Neural cell (in vitro differentiated cells): ENCODE data around the gene GOLGA2. TPM values are rescaled to one million over a fixed set of nuclear protein-coding genes. Genes with fewer than 3 reads are reported as not detected.
A peak's percentile ranks its signal among the peaks of the same experiment; 100 is the strongest.

Experiments
- H2AFZ ChIP-seq: fragments of 200-600, 300-800 bp; sonication (generic), shearing (Covaris generic); 2 replicates; pipeline ENCODE4 v1.6.0; 2014; ENCODE audit warnings: low read depth, mild to moderate bottlenecking, antibody characterized with exemption, low read length, moderate library complexity
- H3F3A ChIP-seq: fragments of 200-600 bp; shearing (Covaris generic); 2 replicates; pipeline ENCODE4 v1.6.1; 2016; ENCODE audit warnings: mild to moderate bottlenecking, moderate library complexity, mixed read lengths, antibody characterized with exemption, low read length; ENCODE audit not compliant: insufficient read depth, poor library complexity, severe bottlenecking
- H3K27ac ChIP-seq: fragments of 200-600, 300-800 bp; sonication (generic), shearing (Covaris generic); 2 replicates; pipeline ENCODE4 v1.5.1; 2014; ENCODE audit warnings: mild to moderate bottlenecking, low read length, moderate library complexity
- H3K27me3 ChIP-seq: fragments of 300-800, 200-600 bp; sonication (generic), shearing (Covaris generic); 2 replicates; pipeline ENCODE4 v1.6.0; 2014; ENCODE audit warnings: mild to moderate bottlenecking, low read depth, low read length, moderate library complexity; ENCODE audit not compliant: insufficient read depth
- H3K36me3 ChIP-seq: fragments of 300-800, 200-600 bp; sonication (generic), shearing (Covaris generic); 2 replicates; pipeline ENCODE4 v1.5.1; 2014; ENCODE audit warnings: mild to moderate bottlenecking, antibody characterized with exemption, low read length, moderate library complexity; ENCODE audit not compliant: insufficient read depth
- H3K4me2 ChIP-seq: fragments of 300-800, 200-600 bp; sonication (generic), shearing (Covaris generic); 2 replicates; pipeline ENCODE4 v1.6.0; 2014; ENCODE audit warnings: mild to moderate bottlenecking, low read length
- H3K4me3 ChIP-seq: fragments of 300-800, 200-600 bp; sonication (generic), shearing (Covaris generic); 2 replicates; pipeline ENCODE4 v1.5.1; 2014; ENCODE audit warnings: mild to moderate bottlenecking, low read length, moderate library complexity
- H3K79me2 ChIP-seq: fragments of 200-600 bp; shearing (Covaris generic); replicated peaks from 2 replicates; pipeline ENCODE4 v1.6.0; 2014; ENCODE audit warnings: mild to moderate bottlenecking, low read length, moderate library complexity; ENCODE audit not compliant: insufficient read depth
- H3K9ac ChIP-seq: fragments of 300-800, 200-600 bp; sonication (generic), shearing (Covaris generic); 2 replicates; pipeline ENCODE4 v1.6.1; 2016; ENCODE audit warnings: mild to moderate bottlenecking, low read length, mixed read lengths
- H3K9me2 ChIP-seq: fragments of 200-600 bp; shearing (Covaris generic); 2 replicates; pipeline ENCODE4 v1.6.1; 2016; ENCODE audit warnings: mild to moderate bottlenecking, low read length, mixed read lengths; ENCODE audit not compliant: insufficient read depth
- H3K9me3 ChIP-seq: fragments of 200-600, 300-800 bp; sonication (generic), shearing (Covaris generic); 2 replicates; pipeline ENCODE4 v1.6.1; 2016; ENCODE audit warnings: mild to moderate bottlenecking, mixed run types, low read length, moderate library complexity, mixed read lengths
- H4K20me1 ChIP-seq: fragments of 200-600 bp; shearing (Covaris generic); 2 replicates; pipeline ENCODE4 v1.6.1; 2016; ENCODE audit warnings: mild to moderate bottlenecking, mixed run types; ENCODE audit not compliant: insufficient read depth
- EP300 ChIP-seq: fragments of 450-650 bp; conservative IDR thresholded peaks from 2 replicates; pipeline ENCODE4 v1.6.1; 2014; ENCODE audit warnings: antibody characterized with exemption, mild to moderate bottlenecking, moderate library complexity; ENCODE audit not compliant: poor library complexity, severe bottlenecking
- MXI1 ChIP-seq: fragments of 450-650 bp; conservative IDR thresholded peaks from 2 replicates; pipeline ENCODE4 v1.6.1; 2014; ENCODE audit warnings: antibody characterized with exemption, mild to moderate bottlenecking; ENCODE audit not compliant: poor library complexity, severe bottlenecking
- POLR2AphosphoS5 ChIP-seq: IDR thresholded peaks from 2 replicates; pipeline ENCODE4 v1.6.1; 2012
- RAD21 ChIP-seq: fragments of 450-650 bp; conservative IDR thresholded peaks from 2 replicates; pipeline ENCODE4 v1.6.1; 2014; ENCODE audit warnings: antibody characterized with exemption, mild to moderate bottlenecking, moderate library complexity
- TAF1 ChIP-seq: IDR thresholded peaks from 2 replicates; pipeline ENCODE4 v1.6.1; 2012; ENCODE audit warnings: low read depth
- polyA minus RNA-seq: library from RNA; depleted of rRNA, polyadenylated mRNA; stranded (reverse); fragments of >200 nt; gene quantifications from 2 replicates; pipeline ENCODE4 v1.2.3, GENCODE V29; 2014
- polyA plus RNA-seq: library from polyadenylated mRNA; depleted of rRNA; stranded (reverse); fragments of >200 nt; gene quantifications from 2 replicates; pipeline ENCODE4 v1.2.3, GENCODE V29; 2014
- TF ChIP-seq, protein P1 (sequence below): fragments of 450-650 bp; IDR thresholded peaks from 2 replicates; pipeline ENCODE4 v1.5.1; 2014; ENCODE audit warnings: antibody characterized with exemption, mild to moderate bottlenecking, moderate library complexity; ENCODE audit not compliant: poor library complexity, severe bottlenecking
- TF ChIP-seq, protein P2 (sequence below): IDR thresholded peaks from 2 replicates; pipeline ENCODE4 v1.6.1; 2012; ENCODE audit warnings: borderline replicate concordance

Gene GOLGA2, protein sequence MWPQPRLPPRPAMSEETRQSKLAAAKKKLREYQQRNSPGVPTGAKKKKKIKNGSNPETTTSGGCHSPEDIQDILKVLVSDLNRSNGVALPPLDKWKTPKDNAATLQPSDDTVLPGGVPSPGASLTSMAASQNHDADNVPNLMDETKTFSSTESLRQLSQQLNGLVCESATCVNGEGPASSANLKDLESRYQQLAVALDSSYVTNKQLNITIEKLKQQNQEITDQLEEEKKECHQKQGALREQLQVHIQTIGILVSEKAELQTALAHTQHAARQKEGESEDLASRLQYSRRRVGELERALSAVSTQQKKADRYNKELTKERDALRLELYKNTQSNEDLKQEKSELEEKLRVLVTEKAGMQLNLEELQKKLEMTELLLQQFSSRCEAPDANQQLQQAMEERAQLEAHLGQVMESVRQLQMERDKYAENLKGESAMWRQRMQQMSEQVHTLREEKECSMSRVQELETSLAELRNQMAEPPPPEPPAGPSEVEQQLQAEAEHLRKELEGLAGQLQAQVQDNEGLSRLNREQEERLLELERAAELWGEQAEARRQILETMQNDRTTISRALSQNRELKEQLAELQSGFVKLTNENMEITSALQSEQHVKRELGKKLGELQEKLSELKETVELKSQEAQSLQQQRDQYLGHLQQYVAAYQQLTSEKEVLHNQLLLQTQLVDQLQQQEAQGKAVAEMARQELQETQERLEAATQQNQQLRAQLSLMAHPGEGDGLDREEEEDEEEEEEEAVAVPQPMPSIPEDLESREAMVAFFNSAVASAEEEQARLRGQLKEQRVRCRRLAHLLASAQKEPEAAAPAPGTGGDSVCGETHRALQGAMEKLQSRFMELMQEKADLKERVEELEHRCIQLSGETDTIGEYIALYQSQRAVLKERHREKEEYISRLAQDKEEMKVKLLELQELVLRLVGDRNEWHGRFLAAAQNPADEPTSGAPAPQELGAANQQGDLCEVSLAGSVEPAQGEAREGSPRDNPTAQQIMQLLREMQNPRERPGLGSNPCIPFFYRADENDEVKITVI
- polyA plus RNA-seq (44.3 and 46.3 TPM in 2 replicates), polyA minus RNA-seq (65.1 and 65.7 TPM in 2 replicates)

DNA sequence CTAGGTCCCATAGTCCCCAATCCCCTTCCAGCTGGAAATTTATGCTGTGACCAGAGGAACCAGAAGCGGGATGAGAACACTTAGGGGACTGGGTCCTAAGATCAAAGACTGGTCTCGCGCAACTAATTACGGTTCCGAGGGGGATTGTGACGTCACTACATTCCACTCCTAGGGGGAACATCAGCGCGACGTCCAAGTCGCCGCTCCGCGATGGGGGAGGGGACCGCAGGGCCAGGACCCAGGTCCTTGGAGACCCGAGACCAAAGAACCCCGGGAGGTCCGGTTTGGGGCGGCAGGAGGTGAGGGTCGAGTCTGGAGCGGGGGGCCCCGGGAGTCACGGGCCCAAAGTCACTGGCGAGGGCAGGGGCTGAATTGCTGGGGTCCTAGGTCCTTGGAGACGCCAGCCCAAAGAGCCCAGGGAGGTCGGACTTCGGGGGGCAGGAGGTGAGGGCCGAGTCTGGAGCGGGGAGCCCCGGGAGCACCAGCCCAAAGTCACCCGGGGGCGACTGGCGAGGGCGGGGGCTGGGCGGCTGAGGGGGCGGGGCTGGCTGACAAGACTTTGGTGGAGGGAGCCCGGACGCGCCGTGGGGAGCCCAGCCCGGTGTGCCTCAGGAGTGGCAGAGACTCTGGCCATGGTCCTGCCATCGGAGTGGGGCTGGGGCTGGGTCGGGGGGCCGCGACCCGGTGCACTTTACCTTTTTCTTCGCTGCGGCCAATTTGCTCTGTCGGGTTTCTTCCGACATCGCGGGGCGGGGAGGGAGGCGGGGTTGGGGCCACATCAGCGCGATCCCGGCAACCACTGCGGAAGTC lies at the start of gene GOLGA2:
Gene GOLGA2 (minus strand): TSS at position 810 of the 810 bp plus-strand sequence. CDS start 31 bp downstream, at position 779.
- Histone ChIP-seq H3K9ac (peak within 1 kb of the TSS; percentile 92), H3K4me2 (peak within 1 kb of the TSS; percentile 98), H3K27ac (peak within 1 kb of the TSS; percentile 63), H2AFZ (peak within 1 kb of the TSS; percentile 77), H3K79me2 (peaks cover 15% of the 10 kb centered on the region), H3K27me3 (no peaks in the 10 kb centered on the region), H3K9me2 (no peaks in the 10 kb centered on the region), H3K36me3 (no peaks in the 10 kb centered on the region), H3K4me3 (peak within 1 kb of the TSS; percentile 95), H3K9me3 (no peaks in the 10 kb centered on the region), H4K20me1 (no peaks in the 10 kb centered on the region), H3F3A (no peaks in the 10 kb centered on the region)
- peak; percentile 3 for TF ChIP-seq RAD21
- peak; percentile 40 for TF ChIP-seq POLR2AphosphoS5
- TF ChIP-seq EP300 = no peak
- TF ChIP-seq, protein P1, sequence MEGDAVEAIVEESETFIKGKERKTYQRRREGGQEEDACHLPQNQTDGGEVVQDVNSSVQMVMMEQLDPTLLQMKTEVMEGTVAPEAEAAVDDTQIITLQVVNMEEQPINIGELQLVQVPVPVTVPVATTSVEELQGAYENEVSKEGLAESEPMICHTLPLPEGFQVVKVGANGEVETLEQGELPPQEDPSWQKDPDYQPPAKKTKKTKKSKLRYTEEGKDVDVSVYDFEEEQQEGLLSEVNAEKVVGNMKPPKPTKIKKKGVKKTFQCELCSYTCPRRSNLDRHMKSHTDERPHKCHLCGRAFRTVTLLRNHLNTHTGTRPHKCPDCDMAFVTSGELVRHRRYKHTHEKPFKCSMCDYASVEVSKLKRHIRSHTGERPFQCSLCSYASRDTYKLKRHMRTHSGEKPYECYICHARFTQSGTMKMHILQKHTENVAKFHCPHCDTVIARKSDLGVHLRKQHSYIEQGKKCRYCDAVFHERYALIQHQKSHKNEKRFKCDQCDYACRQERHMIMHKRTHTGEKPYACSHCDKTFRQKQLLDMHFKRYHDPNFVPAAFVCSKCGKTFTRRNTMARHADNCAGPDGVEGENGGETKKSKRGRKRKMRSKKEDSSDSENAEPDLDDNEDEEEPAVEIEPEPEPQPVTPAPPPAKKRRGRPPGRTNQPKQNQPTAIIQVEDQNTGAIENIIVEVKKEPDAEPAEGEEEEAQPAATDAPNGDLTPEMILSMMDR = no peak
- TF ChIP-seq MXI1 = no peak
- TF ChIP-seq, protein P2, sequence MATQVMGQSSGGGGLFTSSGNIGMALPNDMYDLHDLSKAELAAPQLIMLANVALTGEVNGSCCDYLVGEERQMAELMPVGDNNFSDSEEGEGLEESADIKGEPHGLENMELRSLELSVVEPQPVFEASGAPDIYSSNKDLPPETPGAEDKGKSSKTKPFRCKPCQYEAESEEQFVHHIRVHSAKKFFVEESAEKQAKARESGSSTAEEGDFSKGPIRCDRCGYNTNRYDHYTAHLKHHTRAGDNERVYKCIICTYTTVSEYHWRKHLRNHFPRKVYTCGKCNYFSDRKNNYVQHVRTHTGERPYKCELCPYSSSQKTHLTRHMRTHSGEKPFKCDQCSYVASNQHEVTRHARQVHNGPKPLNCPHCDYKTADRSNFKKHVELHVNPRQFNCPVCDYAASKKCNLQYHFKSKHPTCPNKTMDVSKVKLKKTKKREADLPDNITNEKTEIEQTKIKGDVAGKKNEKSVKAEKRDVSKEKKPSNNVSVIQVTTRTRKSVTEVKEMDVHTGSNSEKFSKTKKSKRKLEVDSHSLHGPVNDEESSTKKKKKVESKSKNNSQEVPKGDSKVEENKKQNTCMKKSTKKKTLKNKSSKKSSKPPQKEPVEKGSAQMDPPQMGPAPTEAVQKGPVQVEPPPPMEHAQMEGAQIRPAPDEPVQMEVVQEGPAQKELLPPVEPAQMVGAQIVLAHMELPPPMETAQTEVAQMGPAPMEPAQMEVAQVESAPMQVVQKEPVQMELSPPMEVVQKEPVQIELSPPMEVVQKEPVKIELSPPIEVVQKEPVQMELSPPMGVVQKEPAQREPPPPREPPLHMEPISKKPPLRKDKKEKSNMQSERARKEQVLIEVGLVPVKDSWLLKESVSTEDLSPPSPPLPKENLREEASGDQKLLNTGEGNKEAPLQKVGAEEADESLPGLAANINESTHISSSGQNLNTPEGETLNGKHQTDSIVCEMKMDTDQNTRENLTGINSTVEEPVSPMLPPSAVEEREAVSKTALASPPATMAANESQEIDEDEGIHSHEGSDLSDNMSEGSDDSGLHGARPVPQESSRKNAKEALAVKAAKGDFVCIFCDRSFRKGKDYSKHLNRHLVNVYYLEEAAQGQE = no peak

DNA sequence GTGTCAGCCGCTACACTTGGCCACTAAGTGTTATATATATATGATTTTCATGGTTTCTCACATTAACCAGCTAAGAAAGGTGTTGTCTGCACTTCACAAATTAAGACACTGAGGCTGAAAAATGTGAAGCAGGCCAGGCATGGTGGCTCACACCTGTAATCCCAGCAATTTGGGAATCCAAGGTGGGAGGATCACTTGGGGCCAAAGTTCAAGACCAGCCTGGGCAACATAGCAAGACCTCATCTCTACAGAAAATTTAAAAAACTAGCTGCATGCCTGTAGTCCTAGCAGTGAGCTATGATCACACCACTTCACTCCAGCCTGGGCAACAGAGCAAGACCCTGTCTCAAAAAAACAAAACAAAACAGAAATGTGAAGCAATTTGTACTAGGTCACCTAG lies 48.6 kb upstream of the GOLGA2 start:
- Histone ChIP-seq H4K20me1 (no peaks in the 10 kb centered on the region), H3K9ac (no peak overlapping the region), H3K4me3 (no peak overlapping the region), H3K36me3 (no peaks in the 10 kb centered on the region), H3K27ac (no peak overlapping the region), H3K79me2 (peaks cover 26% of the 10 kb centered on the region), H3K9me2 (no peaks in the 10 kb centered on the region), H3F3A (no peaks in the 10 kb centered on the region), H2AFZ (no peak overlapping the region), H3K9me3 (no peaks in the 10 kb centered on the region), H3K27me3 (no peaks in the 10 kb centered on the region), H3K4me2 (no peak overlapping the region)
- TF ChIP-seq TAF1 = no peak
- TF ChIP-seq, protein P1 = no peak
- no peak for TF ChIP-seq EP300
